ENCODE measurements around the gene SFTA2.
A peak's percentile ranks its signal among the peaks of the same experiment; 100 is the strongest.

SFTA2 gene

GRCh38 chr6:30957716-30958115, 25.7 kb upstream of the SFTA2 start:
- no peak for TF ChIP-seq CTCF (IDR thresholded peaks at IDR 0.05; ENCODE audit: borderline replicate concordance, control extremely low read depth, extremely low read depth, insufficient read depth, missing control alignments)
- DNase-seq (ENCODE audit: low spot score): no peak
- in situ Hi-C loops (cut with MboI; ENCODE audit: low sequenced_read_pairs, unreplicated experiment): no loop called here

GRCh38 chr6:30955367-30956042, 23.5 kb upstream of the SFTA2 start:
- in situ Hi-C loops (cut with MboI; ENCODE audit: low sequenced_read_pairs, unreplicated experiment): no loop called here
- peak; percentile 0 for TF ChIP-seq CTCF (IDR thresholded peaks at IDR 0.05; ENCODE audit: borderline replicate concordance, control extremely low read depth, extremely low read depth, insufficient read depth, missing control alignments)
- DNase-seq (ENCODE audit: low spot score): peak; percentile 87

GRCh38 chr6:30954631-30955366, 22.8 kb upstream of the SFTA2 start:
- no peak for TF ChIP-seq CTCF (IDR thresholded peaks at IDR 0.05; ENCODE audit: borderline replicate concordance, control extremely low read depth, extremely low read depth, insufficient read depth, missing control alignments)
- in situ Hi-C loops (cut with MboI; ENCODE audit: low sequenced_read_pairs, unreplicated experiment): no loop called here
- DNase-seq (ENCODE audit: low spot score): no peak

- TF ChIP-seq CTCF (IDR thresholded peaks at IDR 0.05; ENCODE audit: borderline replicate concordance, control extremely low read depth, extremely low read depth, insufficient read depth, missing control alignments): no peak
- no peak for DNase-seq (ENCODE audit: low spot score)
- in situ Hi-C loops (cut with MboI; ENCODE audit: low sequenced_read_pairs, unreplicated experiment): no loop called here
Measured at GRCh38 chr6:30951907-30952469, 20.0 kb upstream of the SFTA2 start.

- in situ Hi-C loops (cut with MboI; ENCODE audit: low sequenced_read_pairs, unreplicated experiment): no loop called here
- DNase-seq (ENCODE audit: low spot score): no peak
- no peak for TF ChIP-seq CTCF (IDR thresholded peaks at IDR 0.05; ENCODE audit: borderline replicate concordance, control extremely low read depth, extremely low read depth, insufficient read depth, missing control alignments)
Measured at GRCh38 chr6:30948811-30949210, 16.8 kb upstream of the SFTA2 start.

- no peak for TF ChIP-seq CTCF (IDR thresholded peaks at IDR 0.05; ENCODE audit: borderline replicate concordance, control extremely low read depth, extremely low read depth, insufficient read depth, missing control alignments)
- in situ Hi-C loops (cut with MboI; ENCODE audit: low sequenced_read_pairs, unreplicated experiment): no loop called here
- no peak for DNase-seq (ENCODE audit: low spot score)
Measured at GRCh38 chr6:30947231-30947630, 15.3 kb upstream of the SFTA2 start.
